ENCODE data around the gene ZGRF1. TPM values are rescaled to one million over a fixed set of nuclear protein-coding genes. Genes with fewer than 3 reads are reported as not detected.
A peak's percentile ranks its signal among the peaks of the same experiment; 100 is the strongest.

The ZGRF1 gene
- polyA plus RNA-seq, 1 donor from 2014 or later = 18.0 TPM

DNA sequence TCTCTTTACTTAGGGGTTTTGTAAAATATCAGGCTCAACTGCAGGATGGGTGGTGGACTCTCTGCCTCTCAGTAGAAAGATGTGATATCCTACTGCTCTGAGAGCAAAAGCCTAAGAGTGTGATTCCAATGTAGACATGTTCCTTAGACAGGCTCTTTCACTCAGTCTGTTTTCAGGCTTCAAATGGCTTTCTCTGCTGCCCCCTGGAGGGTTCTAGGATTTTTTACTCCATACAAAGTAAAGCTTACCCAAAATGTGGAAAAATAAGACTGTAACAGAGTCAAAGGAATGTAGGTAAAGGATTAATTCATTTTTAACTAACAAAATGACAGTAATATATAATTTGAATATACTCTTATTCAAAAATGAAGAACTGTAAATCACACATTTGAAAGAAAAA, 32.1 kb downstream of the ZGRF1 start:
- H2AFZ ChIP-seq (ENCODE audit: low read depth, low read length) = no peak overlapping the region
- H3F3A ChIP-seq (ENCODE audit: insufficient read depth, low read length, poor library complexity, severe bottlenecking) = no peaks in the 10 kb centered on the region
- no peaks in the 10 kb centered on the region for H3K9me2 ChIP-seq (ENCODE audit: insufficient read depth, low read length)
- no peak overlapping the region for H3K4me3 ChIP-seq (ENCODE audit: low read length)
- H3K9me3 ChIP-seq (ENCODE audit: low read length) = no peaks in the 10 kb centered on the region
- no peaks in the 10 kb centered on the region for H3K27me3 ChIP-seq (ENCODE audit: insufficient read depth, low read depth, low read length)
- no peaks in the 10 kb centered on the region for H3K79me2 ChIP-seq (replicated peaks; ENCODE audit: insufficient read depth, low read length)
- TF ChIP-seq RAD21 (conservative IDR thresholded peaks at IDR 0.05) = peak; percentile 85
- peak; percentile 92 for TF ChIP-seq SMC3 (conservative IDR thresholded peaks at IDR 0.05; ENCODE audit: poor library complexity)
- TF ChIP-seq, protein P1, sequence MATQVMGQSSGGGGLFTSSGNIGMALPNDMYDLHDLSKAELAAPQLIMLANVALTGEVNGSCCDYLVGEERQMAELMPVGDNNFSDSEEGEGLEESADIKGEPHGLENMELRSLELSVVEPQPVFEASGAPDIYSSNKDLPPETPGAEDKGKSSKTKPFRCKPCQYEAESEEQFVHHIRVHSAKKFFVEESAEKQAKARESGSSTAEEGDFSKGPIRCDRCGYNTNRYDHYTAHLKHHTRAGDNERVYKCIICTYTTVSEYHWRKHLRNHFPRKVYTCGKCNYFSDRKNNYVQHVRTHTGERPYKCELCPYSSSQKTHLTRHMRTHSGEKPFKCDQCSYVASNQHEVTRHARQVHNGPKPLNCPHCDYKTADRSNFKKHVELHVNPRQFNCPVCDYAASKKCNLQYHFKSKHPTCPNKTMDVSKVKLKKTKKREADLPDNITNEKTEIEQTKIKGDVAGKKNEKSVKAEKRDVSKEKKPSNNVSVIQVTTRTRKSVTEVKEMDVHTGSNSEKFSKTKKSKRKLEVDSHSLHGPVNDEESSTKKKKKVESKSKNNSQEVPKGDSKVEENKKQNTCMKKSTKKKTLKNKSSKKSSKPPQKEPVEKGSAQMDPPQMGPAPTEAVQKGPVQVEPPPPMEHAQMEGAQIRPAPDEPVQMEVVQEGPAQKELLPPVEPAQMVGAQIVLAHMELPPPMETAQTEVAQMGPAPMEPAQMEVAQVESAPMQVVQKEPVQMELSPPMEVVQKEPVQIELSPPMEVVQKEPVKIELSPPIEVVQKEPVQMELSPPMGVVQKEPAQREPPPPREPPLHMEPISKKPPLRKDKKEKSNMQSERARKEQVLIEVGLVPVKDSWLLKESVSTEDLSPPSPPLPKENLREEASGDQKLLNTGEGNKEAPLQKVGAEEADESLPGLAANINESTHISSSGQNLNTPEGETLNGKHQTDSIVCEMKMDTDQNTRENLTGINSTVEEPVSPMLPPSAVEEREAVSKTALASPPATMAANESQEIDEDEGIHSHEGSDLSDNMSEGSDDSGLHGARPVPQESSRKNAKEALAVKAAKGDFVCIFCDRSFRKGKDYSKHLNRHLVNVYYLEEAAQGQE (IDR thresholded peaks at IDR 0.05; ENCODE audit: borderline replicate concordance) = no peak
- TF ChIP-seq, protein P2, sequence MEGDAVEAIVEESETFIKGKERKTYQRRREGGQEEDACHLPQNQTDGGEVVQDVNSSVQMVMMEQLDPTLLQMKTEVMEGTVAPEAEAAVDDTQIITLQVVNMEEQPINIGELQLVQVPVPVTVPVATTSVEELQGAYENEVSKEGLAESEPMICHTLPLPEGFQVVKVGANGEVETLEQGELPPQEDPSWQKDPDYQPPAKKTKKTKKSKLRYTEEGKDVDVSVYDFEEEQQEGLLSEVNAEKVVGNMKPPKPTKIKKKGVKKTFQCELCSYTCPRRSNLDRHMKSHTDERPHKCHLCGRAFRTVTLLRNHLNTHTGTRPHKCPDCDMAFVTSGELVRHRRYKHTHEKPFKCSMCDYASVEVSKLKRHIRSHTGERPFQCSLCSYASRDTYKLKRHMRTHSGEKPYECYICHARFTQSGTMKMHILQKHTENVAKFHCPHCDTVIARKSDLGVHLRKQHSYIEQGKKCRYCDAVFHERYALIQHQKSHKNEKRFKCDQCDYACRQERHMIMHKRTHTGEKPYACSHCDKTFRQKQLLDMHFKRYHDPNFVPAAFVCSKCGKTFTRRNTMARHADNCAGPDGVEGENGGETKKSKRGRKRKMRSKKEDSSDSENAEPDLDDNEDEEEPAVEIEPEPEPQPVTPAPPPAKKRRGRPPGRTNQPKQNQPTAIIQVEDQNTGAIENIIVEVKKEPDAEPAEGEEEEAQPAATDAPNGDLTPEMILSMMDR (IDR thresholded peaks at IDR 0.05; ENCODE audit: poor library complexity, severe bottlenecking) = peak; percentile 84
- H3K36me3 ChIP-seq (ENCODE audit: insufficient read depth, low read length) = no peaks in the 10 kb centered on the region
- no peak overlapping the region for H3K4me2 ChIP-seq (ENCODE audit: low read length)
- no peak overlapping the region for H3K27ac ChIP-seq (ENCODE audit: low read length)
- H4K20me1 ChIP-seq (ENCODE audit: insufficient read depth) = no peaks in the 10 kb centered on the region
- no peak overlapping the region for H3K9ac ChIP-seq (ENCODE audit: low read length)

DNA sequence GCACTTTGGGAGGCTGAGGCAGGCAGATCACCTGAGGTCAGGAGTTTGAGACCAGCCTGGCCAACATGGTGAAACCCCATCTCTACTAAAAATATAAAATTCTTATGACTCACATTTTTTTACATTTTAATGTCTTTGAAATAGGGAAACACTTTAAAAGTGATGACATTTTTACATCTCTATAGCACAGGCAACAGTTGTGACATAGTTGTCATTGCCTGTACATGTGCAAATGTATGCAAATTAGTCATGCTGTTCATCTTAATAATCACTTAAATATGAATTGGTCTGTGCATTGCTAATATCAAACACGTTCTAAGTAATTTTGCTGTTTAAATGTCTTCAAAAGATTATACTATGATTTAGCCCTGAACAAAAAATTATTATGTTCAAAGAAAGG, 41.7 kb downstream of the ZGRF1 start:
- H4K20me1 ChIP-seq (ENCODE audit: insufficient read depth) = no peaks in the 10 kb centered on the region
- H3K4me3 ChIP-seq (ENCODE audit: low read length) = no peak overlapping the region
- no peaks in the 10 kb centered on the region for H3K9me2 ChIP-seq (ENCODE audit: insufficient read depth, low read length)
- no peaks in the 10 kb centered on the region for H3K79me2 ChIP-seq (replicated peaks; ENCODE audit: insufficient read depth, low read length)
- no peaks in the 10 kb centered on the region for H3K36me3 ChIP-seq (ENCODE audit: insufficient read depth, low read length)
- H3K4me2 ChIP-seq (ENCODE audit: low read length) = no peak overlapping the region
- no peak overlapping the region for H3K27ac ChIP-seq (ENCODE audit: low read length)
- no peaks in the 10 kb centered on the region for H3K27me3 ChIP-seq (ENCODE audit: insufficient read depth, low read depth, low read length)
- H3K9ac ChIP-seq (ENCODE audit: low read length) = no peak overlapping the region
- H3K9me3 ChIP-seq (ENCODE audit: low read length) = no peaks in the 10 kb centered on the region
- no peak overlapping the region for H2AFZ ChIP-seq (ENCODE audit: low read depth, low read length)
- no peaks in the 10 kb centered on the region for H3F3A ChIP-seq (ENCODE audit: insufficient read depth, low read length, poor library complexity, severe bottlenecking)
- TF ChIP-seq, protein P2 (IDR thresholded peaks at IDR 0.05; ENCODE audit: poor library complexity, severe bottlenecking) = no peak
- TF ChIP-seq POLR2AphosphoS5 (IDR thresholded peaks at IDR 0.05) = no peak
- no peak for TF ChIP-seq EZH2 (IDR thresholded peaks at IDR 0.05; ENCODE audit: borderline replicate concordance, insufficient read depth, low read length, poor library complexity, severe bottlenecking)
- TF ChIP-seq TAF1 (IDR thresholded peaks at IDR 0.05; ENCODE audit: low read depth) = no peak
- no peak for TF ChIP-seq RAD21 (conservative IDR thresholded peaks at IDR 0.05)
- no peak for TF ChIP-seq SMC3 (conservative IDR thresholded peaks at IDR 0.05; ENCODE audit: poor library complexity)
- TF ChIP-seq MXI1 (conservative IDR thresholded peaks at IDR 0.05; ENCODE audit: poor library complexity, severe bottlenecking) = no peak
- TF ChIP-seq EP300 (conservative IDR thresholded peaks at IDR 0.05; ENCODE audit: poor library complexity, severe bottlenecking) = no peak
- TF ChIP-seq, protein P1 (IDR thresholded peaks at IDR 0.05; ENCODE audit: borderline replicate concordance) = no peak
